ENCODE data around the gene ITGB2. TPM values are rescaled to one million over a fixed set of nuclear protein-coding genes. Genes with fewer than 3 reads are reported as not detected.

The ITGB2 gene
- total RNA-seq: 10 to 100 TPM; 32.7 to 87.3 (median 56.2) TPM

GRCh38 chr21:44920694-44921604, at the start of gene ITGB2:
Gene ITGB2 (minus strand): TSS chr21:44920899. CDS start chr21:44910782, 10,117 bp downstream.
- H3K4me3 ChIP-seq: peak within 1 kb of the TSS; percentile 11 to 46 (median 28)
- no peaks in the 10 kb centered on the region for H3K36me3 ChIP-seq
- H3K27ac ChIP-seq: peak within 1 kb of the TSS in 1 of 4 donors; percentile 37
- TF ChIP-seq POLR2A (IDR thresholded peaks at IDR 0.05) (no peak), EP300 (IDR thresholded peaks at IDR 0.05) (peak in 1 of 2 donors; percentile 24), CTCF (IDR thresholded peaks at IDR 0.05) (no peak)
- no peaks in the 10 kb centered on the region for H3K9me3 ChIP-seq
- WGBS, 2 donors: 50 to 54% methylated on average over 28 to 29 of the region's 29 CpGs
- H3K4me1 ChIP-seq: peaks cover 0 to 16% (median 9%) of the 10 kb centered on the region in 4 donors
- no peak for DNase-seq (ENCODE audit: low spot score in 2 of 2)
- H3K27me3 ChIP-seq: peaks cover 0 to 39% of the 10 kb centered on the region in 2 donors

GRCh38 chr21:44969931-44970755, 49.4 kb upstream of the ITGB2 start:
- Histone ChIP-seq H3K27me3 (no peaks in the 10 kb centered on the region), H3K4me3 (no peak overlapping the region), H3K36me3 (peaks cover 0 to 60% (median 0%) of the 10 kb centered on the region in 3 donors), H3K9me3 (no peaks in the 10 kb centered on the region), H3K4me1 (peaks cover 0 to 33% (median 11%) of the 10 kb centered on the region in 4 donors), H3K27ac (no peak overlapping the region)
- no peak for DNase-seq (ENCODE audit: low spot score in 2 of 2)
- WGBS, 2 donors: 79 to 85% methylated on average over 24 of the region's 24 CpGs
- TF ChIP-seq EP300 (IDR thresholded peaks at IDR 0.05) (no peak), CTCF (IDR thresholded peaks at IDR 0.05) (no peak), POLR2A (IDR thresholded peaks at IDR 0.05) (no peak)

- H3K9me3 ChIP-seq: no peaks in the 10 kb centered on the region
- H3K36me3 ChIP-seq: peaks cover 0 to 50% (median 0%) of the 10 kb centered on the region in 3 donors
- DNase-seq (ENCODE audit: low spot score in 2 of 2): no peak
- H3K27me3 ChIP-seq: no peaks in the 10 kb centered on the region
- peaks cover 0 to 42% (median 12%) of the 10 kb centered on the region in 4 donors for H3K4me1 ChIP-seq
- WGBS, 2 donors: 70 to 79% methylated on average over 16 to 20 of the region's 20 CpGs
- TF ChIP-seq POLR2A (IDR thresholded peaks at IDR 0.05) (no peak), CTCF (IDR thresholded peaks at IDR 0.05) (no peak), EP300 (IDR thresholded peaks at IDR 0.05) (no peak)
- H3K27ac ChIP-seq: peak overlapping the region in 1 of 4 donors; percentile 47
- H3K4me3 ChIP-seq: no peak overlapping the region
Observed at GRCh38 chr21:44969066-44969670, 48.5 kb upstream of the ITGB2 start.

GRCh38 chr21:44967082-44968047, 46.7 kb upstream of the ITGB2 start:
- TF ChIP-seq EP300 (IDR thresholded peaks at IDR 0.05): no peak
- no peak for TF ChIP-seq POLR2A (IDR thresholded peaks at IDR 0.05)
- TF ChIP-seq CTCF (IDR thresholded peaks at IDR 0.05): no peak
- Histone ChIP-seq H3K9me3 (no peaks in the 10 kb centered on the region), H3K4me3 (no peak overlapping the region), H3K4me1 (peaks cover 0 to 52% (median 19%) of the 10 kb centered on the region in 4 donors), H3K27ac (peak overlapping the region in 2 of 4 donors; percentile 27 to 42), H3K27me3 (no peaks in the 10 kb centered on the region), H3K36me3 (peaks cover 0 to 41% (median 0%) of the 10 kb centered on the region in 3 donors)
- 70 to 84% methylated on average over 17 to 27 of the region's 38 CpGs for WGBS, 2 donors
- DNase-seq (ENCODE audit: low spot score in 2 of 2): no peak

All from tibial nerve (tissue), 4 donors.